ENCODE measurements around the gene RAMACL. TPM values are rescaled to one million over a fixed set of nuclear protein-coding genes. Genes with fewer than 3 reads are reported as not detected.

RAMACL gene
- total and polyA plus RNA-seq, 2 of the 4 experiments (the other 2 are of a cell fraction): 0.46 to 0.90 TPM

DNA sequence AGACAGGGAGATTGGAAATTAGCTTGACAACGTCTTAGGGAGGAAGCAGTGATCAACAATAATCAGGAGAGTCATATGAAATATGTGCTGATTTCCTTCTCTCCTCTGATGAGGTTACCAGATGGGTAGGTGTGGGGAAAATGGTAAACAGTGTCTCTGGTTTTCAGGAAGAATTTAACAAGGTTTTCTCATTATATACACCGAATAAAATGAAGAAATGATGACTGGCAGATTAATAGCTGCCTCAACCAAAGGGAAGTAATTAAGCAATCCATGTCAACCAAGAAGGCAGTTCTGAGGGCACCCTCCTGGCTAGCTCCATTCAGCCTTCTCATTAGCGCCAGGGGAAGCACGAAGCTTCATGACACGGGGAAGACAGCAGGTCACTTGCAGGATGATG, 12.7 kb upstream of the RAMACL start:
- POLR2A ChIA-PET (ENCODE audit: unreplicated experiment): no interaction called here
- peak overlapping the region; percentile 99 for H3K18ac ChIP-seq (ENCODE audit: low read depth, low read length)

More for the DNA sequence above, 12.7 kb upstream of the RAMACL start:
- Histone ChIP-seq H3K4me1 (ENCODE audit: control insufficient read depth, insufficient read depth, low read length) (peaks cover 48% of the 10 kb centered on the region), H2AK9ac (replicated peaks; ENCODE audit: low read depth, low read length, poor library complexity) (no peak overlapping the region), H3K14ac (replicated peaks; ENCODE audit: low read depth, low read length) (peak overlapping the region; percentile 71), H3K4me2 (ENCODE audit: low read depth, low read length) (no peak overlapping the region), H3K79me1 (ENCODE audit: low read depth in 1 of 2, low read length in 2 of 2) (peaks cover 46 to 79% of the 10 kb centered on the region in 2 experiments), H3K27ac (ENCODE audit: insufficient read depth, low read length) (peak overlapping the region; percentile 99), H4K8ac (ENCODE audit: low read depth in 2 of 2, low read length in 2 of 2) (peak overlapping the region; percentile 74 to 96), H2BK5ac (ENCODE audit: low read depth, low read length, poor library complexity, severe bottlenecking) (peak overlapping the region; percentile 94), H4K20me1 (ENCODE audit: insufficient read depth, low read length) (no peaks in the 10 kb centered on the region), H3K9ac (ENCODE audit: low read depth, low read length) (no peak overlapping the region), H2BK15ac (ENCODE audit: low read depth, low read length) (peak overlapping the region; percentile 90), H3K36me3 (ENCODE audit: control insufficient read depth, insufficient read depth, low read length) (peaks cover 12% of the 10 kb centered on the region; the same call in 1 of the 2 replicates), H4K5ac (ENCODE audit: low read depth, low read length) (peak overlapping the region; percentile 99), H2BK120ac (ENCODE audit: low read depth, low read length) (peak overlapping the region; percentile 91), H2AFZ (replicated peaks; ENCODE audit: low read length, poor library complexity) (no peak overlapping the region), H2AK5ac (ENCODE audit: low read depth, low read length) (peak overlapping the region; percentile 97), H3K9me1 (ENCODE audit: insufficient read depth, low read length) (peaks cover 38% of the 10 kb centered on the region), H2BK20ac (ENCODE audit: low read depth, low read length) (peak overlapping the region; percentile 83), H3K9me3 (ENCODE audit: control insufficient read depth, insufficient read depth, low read length) (no peaks in the 10 kb centered on the region), H4K91ac (ENCODE audit: insufficient read depth, low read depth, low read length) (peak overlapping the region; percentile 98), H3K23ac (ENCODE audit: low read depth, low read length) (peak overlapping the region; percentile 62), H3K4ac (ENCODE audit: low read depth, low read length) (peak overlapping the region; percentile 89), H3K27me3 (ENCODE audit: control insufficient read depth, insufficient read depth, low read length) (no peaks in the 10 kb centered on the region), H3K4me3 (ENCODE audit: insufficient read depth, low read depth, low read length) (no peak overlapping the region), H3K56ac (ENCODE audit: extremely low read depth, insufficient read depth, low read length) (peak overlapping the region; percentile 84; the same call in 1 of the 2 replicates)
- no peak for ATAC-seq (ENCODE audit: low read depth)
- WGBS, 2 experiments (ENCODE audit: extremely low coverage in 2 of 2, insufficient read length in 1 of 2): no CpG with 5 or more reads among the region's 5 CpGs
- DNase-seq: no peak
- no peak for TF ChIP-seq CHD1 (IDR thresholded peaks at IDR 0.05; ENCODE audit: low read depth, low read length)
- 0 out of 2 replicates have a peak, but pooled peaks have one; percentile 14 for TF ChIP-seq MAFK (IDR thresholded peaks at IDR 0.05; ENCODE audit: low read depth, low read length)
- dilution Hi-C loops (cut with HindIII; ENCODE audit: low sequenced_read_pairs, unreplicated experiment): no loop called here
- intact Hi-C loops (cut with micrococcal nuclease): no loop called here
- in situ Hi-C loops (cut with MboI; ENCODE audit: low sequenced_read_pairs): no loop called here
- BruUV-seq (replicated peaks): no TSS peak
- CTCF ChIA-PET: interaction anchor here (0.7 kb wide), 1 partner anchor 23 kb away, joined by 3 read pairs; no protein-coding TSS in a partner anchor

Data from IMR-90 (cell line).